ENCODE data around the gene LIPC. TPM values are rescaled to one million over a fixed set of nuclear protein-coding genes. Genes with fewer than 3 reads are reported as not detected.

The LIPC gene
- total and polyA plus RNA-seq, 3 donors from 2014 or later: 0.12 to 0.37 TPM; not detected in 1

- no peaks in the 10 kb centered on the region for H3K9me3 ChIP-seq
- H3K4me3 ChIP-seq: no peak overlapping the region
- DNase-seq: no peak
- no peak for TF ChIP-seq POLR2A (IDR thresholded peaks at IDR 0.05)
- TF ChIP-seq CTCF (IDR thresholded peaks at IDR 0.05): no peak
- H3K27ac ChIP-seq: no peak overlapping the region
- no peaks in the 10 kb centered on the region for H3K4me1 ChIP-seq
- intact Hi-C loops (cut with DNase I; ENCODE audit: low total_unique reads): no loop called here
- 72 to 78% methylated on average over 10 of the region's 10 CpGs for WGBS, 2 donors
- H3K36me3 ChIP-seq (ENCODE audit: low read depth, missing control alignments): no peaks in the 10 kb centered on the region
- H3K27me3 ChIP-seq: no peaks in the 10 kb centered on the region
These were observed 15.7 kb downstream of the LIPC start for GRCh38 chr15:58447271-58448010.

- intact Hi-C loops (cut with DNase I; ENCODE audit: low total_unique reads): no loop called here
- WGBS, 2 donors: 83 to 87% methylated on average over 5 of the region's 5 CpGs
- no peaks in the 10 kb centered on the region for H3K27me3 ChIP-seq
- H3K4me3 ChIP-seq: no peak overlapping the region
- no peaks in the 10 kb centered on the region for H3K4me1 ChIP-seq
- no peaks in the 10 kb centered on the region for H3K36me3 ChIP-seq (ENCODE audit: low read depth, missing control alignments)
- TF ChIP-seq POLR2A (IDR thresholded peaks at IDR 0.05) (no peak), CTCF (IDR thresholded peaks at IDR 0.05) (no peak)
- DNase-seq: no peak
- H3K9me3 ChIP-seq: no peaks in the 10 kb centered on the region
- no peak overlapping the region for H3K27ac ChIP-seq
These were observed 16.5 kb downstream of the LIPC start for GRCh38 chr15:58448331-58448730.

GRCh38 chr15:58448906-58449305 lies 17.1 kb downstream of the LIPC start:
- DNase-seq: no peak
- Histone ChIP-seq H3K9me3 (no peaks in the 10 kb centered on the region), H3K36me3 (ENCODE audit: low read depth, missing control alignments) (no peaks in the 10 kb centered on the region), H3K27ac (no peak overlapping the region), H3K27me3 (no peaks in the 10 kb centered on the region), H3K4me3 (no peak overlapping the region), H3K4me1 (no peaks in the 10 kb centered on the region)
- WGBS, 2 donors: 73 to 83% methylated on average over 10 of the region's 10 CpGs
- TF ChIP-seq POLR2A (IDR thresholded peaks at IDR 0.05) (no peak), CTCF (IDR thresholded peaks at IDR 0.05) (no peak)
- intact Hi-C loops (cut with DNase I; ENCODE audit: low total_unique reads): no loop called here

- 85 to 88% methylated on average over 6 of the region's 6 CpGs for WGBS, 2 donors
- H3K27me3 ChIP-seq: no peaks in the 10 kb centered on the region
- intact Hi-C loops (cut with DNase I; ENCODE audit: low total_unique reads): no loop called here
- no peaks in the 10 kb centered on the region for H3K9me3 ChIP-seq
- no peaks in the 10 kb centered on the region for H3K4me1 ChIP-seq
- H3K4me3 ChIP-seq: no peak overlapping the region
- TF ChIP-seq CTCF (IDR thresholded peaks at IDR 0.05) (no peak), POLR2A (IDR thresholded peaks at IDR 0.05) (no peak)
- no peaks in the 10 kb centered on the region for H3K36me3 ChIP-seq (ENCODE audit: low read depth, missing control alignments)
- no peak for DNase-seq
- no peak overlapping the region for H3K27ac ChIP-seq
These were observed 20.0 kb downstream of the LIPC start for GRCh38 chr15:58451826-58452225.

GRCh38 chr15:58452775-58453174 lies 21.0 kb downstream of the LIPC start:
- no peaks in the 10 kb centered on the region for H3K36me3 ChIP-seq (ENCODE audit: low read depth, missing control alignments)
- WGBS, 2 donors: 98 to 100% methylated on average over 3 to 4 of the region's 4 CpGs
- H3K27me3 ChIP-seq: no peaks in the 10 kb centered on the region
- intact Hi-C loops (cut with DNase I; ENCODE audit: low total_unique reads): no loop called here
- no peaks in the 10 kb centered on the region for H3K4me1 ChIP-seq
- H3K9me3 ChIP-seq: no peaks in the 10 kb centered on the region
- H3K4me3 ChIP-seq: no peak overlapping the region
- TF ChIP-seq CTCF (IDR thresholded peaks at IDR 0.05) (no peak), POLR2A (IDR thresholded peaks at IDR 0.05) (no peak)
- no peak overlapping the region for H3K27ac ChIP-seq
- no peak for DNase-seq

Data from testis (tissue), 3 donors.